ENCODE results near the gene FILIP1L. TPM values are rescaled to one million over a fixed set of nuclear protein-coding genes. Genes with fewer than 3 reads are reported as not detected.

FILIP1L gene
- total and polyA plus RNA-seq, 2 experiments from 2014 or later: 0.45 to 0.82 TPM

DNA sequence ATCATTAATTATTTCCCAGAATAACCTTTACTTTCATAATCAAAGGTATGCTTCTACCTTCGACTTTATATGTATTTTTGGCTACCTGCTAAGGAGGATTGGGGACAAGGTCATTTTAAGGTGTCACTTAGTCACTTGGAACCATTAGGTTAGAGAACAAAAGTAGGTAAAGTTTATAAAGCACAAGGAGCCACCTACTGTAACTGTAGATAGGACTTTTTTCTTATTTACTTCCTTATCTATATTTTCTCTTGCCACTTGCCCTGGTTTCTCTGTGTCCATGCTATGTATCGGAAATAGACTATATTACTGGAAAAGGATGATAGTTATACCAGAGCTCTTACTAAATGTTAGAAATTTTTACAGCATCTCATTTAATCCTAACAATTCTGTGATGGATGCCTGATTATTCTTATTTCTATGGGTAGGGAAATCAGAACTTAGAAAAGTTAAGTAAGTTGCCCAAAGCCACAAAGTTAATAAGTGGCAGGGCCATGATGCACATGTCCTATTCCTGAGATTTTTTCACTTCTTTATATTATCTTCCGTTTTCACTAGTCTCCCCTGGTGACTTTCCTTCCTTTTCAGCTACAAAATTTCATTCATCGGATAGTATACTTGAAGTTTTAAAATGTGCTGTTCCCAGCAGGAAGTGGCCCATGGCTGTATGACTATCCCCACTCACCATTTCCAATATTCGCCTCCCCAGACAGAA is 164.2 kb downstream of the FILIP1L start:
- TF ChIP-seq CTCF (IDR thresholded peaks at IDR 0.05; ENCODE audit: low read depth, low read length): no peak
- no peak for DNase-seq (ENCODE audit: low read depth in 1 of 2, low spot score in 1 of 2)
- H3K36me3 ChIP-seq: no peaks in the 10 kb centered on the region

DNA sequence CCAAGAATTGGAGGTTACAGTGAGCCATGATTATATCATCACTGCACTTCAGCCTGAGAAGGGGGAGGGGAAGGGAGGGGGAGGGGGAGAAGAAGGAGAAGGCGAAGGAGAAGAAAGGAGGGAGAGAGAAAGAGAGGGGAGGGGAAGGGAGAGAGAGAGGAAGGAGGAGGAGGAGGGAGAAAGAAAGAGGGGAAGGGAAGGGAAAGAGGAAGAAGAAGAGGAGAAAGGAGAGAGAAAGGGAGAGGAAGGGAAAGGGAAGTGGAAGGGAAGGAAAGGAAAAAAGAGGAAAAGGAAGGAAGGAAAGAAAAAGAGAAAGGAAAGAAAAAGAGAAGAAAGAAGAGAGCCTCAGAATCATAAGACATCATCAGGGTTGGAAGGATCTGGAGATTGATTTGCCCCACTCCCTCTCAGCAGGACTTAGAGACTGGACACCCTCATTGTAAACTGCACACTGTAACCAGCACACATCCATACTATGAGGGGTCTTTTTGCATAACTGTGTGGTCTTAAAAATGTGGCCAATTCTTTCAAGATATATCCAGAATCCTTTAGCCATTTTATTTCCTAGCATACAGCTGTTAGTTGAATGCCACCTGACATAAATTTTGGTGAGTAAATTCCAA is 165.7 kb downstream of the FILIP1L start:
- Histone ChIP-seq H3K4me3 (no peak overlapping the region), H3K27me3 (peaks cover 85% of the 10 kb centered on the region), H3K36me3 (no peaks in the 10 kb centered on the region), H3K9me3 (ENCODE audit: low read depth) (no peaks in the 10 kb centered on the region), H3K27ac (no peak overlapping the region), H3K4me1 (ENCODE audit: low read depth) (no peaks in the 10 kb centered on the region)
- no peak for DNase-seq (ENCODE audit: low read depth in 1 of 2, low spot score in 1 of 2)
- TF ChIP-seq CTCF (IDR thresholded peaks at IDR 0.05; ENCODE audit: low read depth, low read length): no peak

More for the DNA sequence above, 164.2 kb downstream of the FILIP1L start:
- H3K4me3 ChIP-seq: no peak overlapping the region
- peaks cover 78% of the 10 kb centered on the region for H3K27me3 ChIP-seq
- H3K9me3 ChIP-seq (ENCODE audit: low read depth): no peaks in the 10 kb centered on the region
- no peaks in the 10 kb centered on the region for H3K4me1 ChIP-seq (ENCODE audit: low read depth)
- H3K27ac ChIP-seq: no peak overlapping the region

GRCh38 chr3:99947356-99947755 is 166.9 kb downstream of the FILIP1L start:
- TF ChIP-seq CTCF (IDR thresholded peaks at IDR 0.05; ENCODE audit: low read depth, low read length): no peak
- H3K4me1 ChIP-seq (ENCODE audit: low read depth): no peaks in the 10 kb centered on the region
- no peak overlapping the region for H3K4me3 ChIP-seq
- H3K27me3 ChIP-seq: peaks cover 74% of the 10 kb centered on the region
- DNase-seq (ENCODE audit: low read depth in 1 of 2, low spot score in 1 of 2): no peak
- H3K36me3 ChIP-seq: no peaks in the 10 kb centered on the region
- H3K27ac ChIP-seq: no peak overlapping the region
- H3K9me3 ChIP-seq (ENCODE audit: low read depth): no peaks in the 10 kb centered on the region

GRCh38 chr3:99945328-99945995 is 168.8 kb downstream of the FILIP1L start:
- no peak for TF ChIP-seq CTCF (IDR thresholded peaks at IDR 0.05; ENCODE audit: low read depth, low read length)
- H3K36me3 ChIP-seq: no peaks in the 10 kb centered on the region
- H3K9me3 ChIP-seq (ENCODE audit: low read depth): no peaks in the 10 kb centered on the region
- H3K4me3 ChIP-seq: no peak overlapping the region
- peaks cover 60% of the 10 kb centered on the region for H3K27me3 ChIP-seq
- H3K4me1 ChIP-seq (ENCODE audit: low read depth): no peaks in the 10 kb centered on the region
- H3K27ac ChIP-seq: no peak overlapping the region
- no peak for DNase-seq (ENCODE audit: low read depth in 1 of 2, low spot score in 1 of 2)

GRCh38 chr3:99943931-99944761 is 170.2 kb downstream of the FILIP1L start:
- no peak for TF ChIP-seq CTCF (IDR thresholded peaks at IDR 0.05; ENCODE audit: low read depth, low read length)
- Histone ChIP-seq H3K36me3 (no peaks in the 10 kb centered on the region), H3K9me3 (ENCODE audit: low read depth) (no peaks in the 10 kb centered on the region), H3K27me3 (peaks cover 57% of the 10 kb centered on the region), H3K4me1 (ENCODE audit: low read depth) (no peaks in the 10 kb centered on the region), H3K27ac (no peak overlapping the region), H3K4me3 (no peak overlapping the region)
- DNase-seq (ENCODE audit: low read depth in 1 of 2, low spot score in 1 of 2): no peak
